Left ventricle myocardium inferior (tissue), 1 donor: ENCODE measurements around the gene METTL8. TPM values are rescaled to one million over a fixed set of nuclear protein-coding genes. Genes with fewer than 3 reads are reported as not detected.

Experiments
- DNase-seq: peaks from one replicate; pipeline ENCODE4 v3.0.0-alpha.2; 2020
- H3K27ac ChIP-seq: fragments of 200-600 bp; replicated peaks from 2 replicates; pipeline ENCODE4 v1.8.0; 2021
- H3K27me3 ChIP-seq: fragments of 200-600 bp; 2 replicates; pipeline ENCODE4 v1.8.0; 2021; ENCODE audit warnings: low read depth
- H3K36me3 ChIP-seq: fragments of 200-600 bp; 2 replicates; pipeline ENCODE4 v1.8.0; 2021
- H3K4me1 ChIP-seq: fragments of 200-600 bp; 2 replicates; pipeline ENCODE4 v1.8.0; 2021
- H3K4me3 ChIP-seq: fragments of 200-600 bp; 2 replicates; pipeline ENCODE4 v1.8.0; 2021; ENCODE audit warnings: mild to moderate bottlenecking, moderate library complexity
- H3K9me3 ChIP-seq: fragments of 200-600 bp; replicated peaks from 2 replicates; pipeline ENCODE4 v1.8.0; 2021
- CTCF ChIP-seq: fragments of 200-600 bp; IDR thresholded peaks from 2 replicates; pipeline ENCODE4 v1.8.0; 2021; ENCODE audit warnings: antibody characterized with exemption, mild to moderate bottlenecking, borderline replicate concordance
- intact Hi-C: fragments of 100-400 bp; cut with micrococcal nuclease; formaldehyde crosslinking; loops from one replicate; pipeline ENCODE4 v1.11.0; 2022
- total RNA-seq: library from RNA; stranded (reverse); fragmentation: NEBNext Ultra II Directional; extraction: Animal tissue kit (Norgen Biotek cat#: 25700); gene quantifications from one replicate; pipeline ENCODE4 v1.2.1, GENCODE V29; 2021
- donor health status: DM: no; HTN: yes; CAD: no; lungs with severe emphysema.

Gene METTL8
- total RNA-seq, 1 donor from 2014 or later: 10.4 TPM

- H3K27me3 ChIP-seq: no peaks in the 10 kb centered on the region
- DNase-seq: no peak
- intact Hi-C loops: no loop called here
- H3K27ac ChIP-seq: no peak overlapping the region
- H3K36me3 ChIP-seq: peaks cover 48% of the 10 kb centered on the region
- H3K9me3 ChIP-seq: no peaks in the 10 kb centered on the region
- no peak overlapping the region for H3K4me3 ChIP-seq
- no peaks in the 10 kb centered on the region for H3K4me1 ChIP-seq
- TF ChIP-seq CTCF: no peak
Observed at GRCh38 chr2:171478345-171478744, 44.6 kb upstream of the METTL8 start.

- DNase-seq: no peak
- no peak overlapping the region for H3K4me3 ChIP-seq
- no peaks in the 10 kb centered on the region for H3K4me1 ChIP-seq
- no peak for TF ChIP-seq CTCF
- no peaks in the 10 kb centered on the region for H3K27me3 ChIP-seq
- H3K27ac ChIP-seq: no peak overlapping the region
- intact Hi-C loops: no loop called here
- H3K9me3 ChIP-seq: no peaks in the 10 kb centered on the region
- H3K36me3 ChIP-seq: peaks cover 50% of the 10 kb centered on the region
Observed at GRCh38 chr2:171475979-171476378, 42.2 kb upstream of the METTL8 start.

- Histone ChIP-seq H3K36me3 (peaks cover 57% of the 10 kb centered on the region), H3K27me3 (no peaks in the 10 kb centered on the region), H3K9me3 (no peaks in the 10 kb centered on the region), H3K4me1 (no peaks in the 10 kb centered on the region), H3K4me3 (no peak overlapping the region), H3K27ac (no peak overlapping the region)
- intact Hi-C loops: no loop called here
- no peak for DNase-seq
- no peak for TF ChIP-seq CTCF
Observed at GRCh38 chr2:171470129-171470528, 36.3 kb upstream of the METTL8 start.

- Histone ChIP-seq H3K4me1 (no peaks in the 10 kb centered on the region), H3K27me3 (no peaks in the 10 kb centered on the region), H3K4me3 (no peak overlapping the region), H3K27ac (no peak overlapping the region), H3K36me3 (peaks cover 49% of the 10 kb centered on the region), H3K9me3 (no peaks in the 10 kb centered on the region)
- no peak for TF ChIP-seq CTCF
- intact Hi-C loops: no loop called here
- DNase-seq: no peak
Observed at GRCh38 chr2:171469176-171469575, 35.4 kb upstream of the METTL8 start.

- no peak for DNase-seq
- Histone ChIP-seq H3K4me1 (no peaks in the 10 kb centered on the region), H3K27me3 (no peaks in the 10 kb centered on the region), H3K4me3 (no peak overlapping the region), H3K9me3 (peaks cover 7% of the 10 kb centered on the region), H3K36me3 (peaks cover 53% of the 10 kb centered on the region), H3K27ac (no peak overlapping the region)
- intact Hi-C loops: no loop called here
- no peak for TF ChIP-seq CTCF
Observed at GRCh38 chr2:171460537-171460936, 26.7 kb upstream of the METTL8 start.

- H3K27ac ChIP-seq: no peak overlapping the region
- H3K36me3 ChIP-seq: peaks cover 63% of the 10 kb centered on the region
- H3K27me3 ChIP-seq: no peaks in the 10 kb centered on the region
- no peak for TF ChIP-seq CTCF
- H3K4me3 ChIP-seq: no peak overlapping the region
- H3K4me1 ChIP-seq: no peaks in the 10 kb centered on the region
- intact Hi-C loops: no loop called here
- peaks cover 7% of the 10 kb centered on the region for H3K9me3 ChIP-seq
- DNase-seq: no peak
Observed at GRCh38 chr2:171459498-171459897, 25.7 kb upstream of the METTL8 start.
